Loucy (cell line): ENCODE data around the gene CALR.

Experiments used
- H2AFZ ChIP-seq: fragments of 200-600 bp; sonication (generic); 2 replicates; pipeline ENCODE4 v1.6.0; 2016; ENCODE audit warnings: antibody characterized with exemption, mild to moderate bottlenecking, low read length, moderate library complexity
- H3F3A ChIP-seq: fragments of 200-600 bp; 2 replicates; pipeline ENCODE4 v1.6.0; 2016; ENCODE audit warnings: antibody characterized with exemption, low read depth, mild to moderate bottlenecking
- H3K27me3 ChIP-seq: fragments of 200-600 bp; sonication (generic); 2 replicates; pipeline ENCODE4 v1.6.1; 2014; ENCODE audit warnings: low read length, mild to moderate bottlenecking; ENCODE audit not compliant: insufficient read depth, poor library complexity, severe bottlenecking
- H3K36me3 ChIP-seq: fragments of 200-600 bp; sonication (generic); 2 replicates; pipeline ENCODE4 v1.6.1; 2016; ENCODE audit warnings: low read length; ENCODE audit not compliant: insufficient read depth
- H3K4me1 ChIP-seq: fragments of 200-600 bp; sonication (generic); 2 replicates; pipeline ENCODE4 v1.5.1; 2014; ENCODE audit warnings: low read length, mild to moderate bottlenecking; ENCODE audit not compliant: insufficient read depth, poor library complexity, severe bottlenecking
- H3K4me2 ChIP-seq: fragments of 200-600 bp; sonication (generic); 2 replicates; pipeline ENCODE4 v1.6.0; 2014; ENCODE audit warnings: antibody characterized with exemption, low read length, low read depth, mild to moderate bottlenecking; ENCODE audit not compliant: poor library complexity, severe bottlenecking
- H3K4me3 ChIP-seq: fragments of 200-600 bp; sonication (generic); 2 replicates; pipeline ENCODE4 v1.5.1; 2014; ENCODE audit warnings: low read length, mild to moderate bottlenecking, mixed read lengths; ENCODE audit not compliant: poor library complexity, severe bottlenecking
- H3K79me2 ChIP-seq: fragments of 200-600 bp; sonication (generic); 2 replicates; pipeline ENCODE4 v1.6.1; 2014; ENCODE audit warnings: low read length; ENCODE audit not compliant: insufficient read depth
- H3K9ac ChIP-seq: fragments of 200-600 bp; sonication (generic); 2 replicates; pipeline ENCODE4 v1.6.0; 2014; ENCODE audit warnings: mild to moderate bottlenecking, low read depth, low read length, moderate library complexity; ENCODE audit not compliant: poor library complexity, severe bottlenecking
- H3K9me2 ChIP-seq: fragments of 200-600 bp; sonication (generic); replicated peaks from 2 replicates; pipeline ENCODE4 v1.6.1; 2016; ENCODE audit warnings: low read depth, low read length, mixed read lengths
- H3K9me3 ChIP-seq: fragments of 200-600 bp; sonication (generic); 2 replicates; pipeline ENCODE4 v1.6.1; 2014; ENCODE audit warnings: mild to moderate bottlenecking, antibody characterized with exemption, low read length, low read depth; ENCODE audit not compliant: insufficient read depth
- H4K20me1 ChIP-seq: fragments of 200-600 bp; sonication (generic); 2 replicates; pipeline ENCODE4 v1.6.0; 2014; ENCODE audit warnings: antibody characterized with exemption, low read length, mild to moderate bottlenecking; ENCODE audit not compliant: insufficient read depth, poor library complexity, severe bottlenecking
- CTCF ChIP-seq: fragments of 200-600 bp; sonication (generic); conservative IDR thresholded peaks from 2 replicates; pipeline ENCODE4 v1.5.1; 2014; ENCODE audit warnings: mild to moderate bottlenecking, antibody characterized with exemption, low read length
- EZH2phosphoT487 ChIP-seq: fragments of 200-600 bp; IDR thresholded peaks from 2 replicates; pipeline ENCODE4 v1.6.1; 2018; ENCODE audit warnings: antibody characterized with exemption, mild to moderate bottlenecking, moderate library complexity, borderline replicate concordance

CALR gene

DNA sequence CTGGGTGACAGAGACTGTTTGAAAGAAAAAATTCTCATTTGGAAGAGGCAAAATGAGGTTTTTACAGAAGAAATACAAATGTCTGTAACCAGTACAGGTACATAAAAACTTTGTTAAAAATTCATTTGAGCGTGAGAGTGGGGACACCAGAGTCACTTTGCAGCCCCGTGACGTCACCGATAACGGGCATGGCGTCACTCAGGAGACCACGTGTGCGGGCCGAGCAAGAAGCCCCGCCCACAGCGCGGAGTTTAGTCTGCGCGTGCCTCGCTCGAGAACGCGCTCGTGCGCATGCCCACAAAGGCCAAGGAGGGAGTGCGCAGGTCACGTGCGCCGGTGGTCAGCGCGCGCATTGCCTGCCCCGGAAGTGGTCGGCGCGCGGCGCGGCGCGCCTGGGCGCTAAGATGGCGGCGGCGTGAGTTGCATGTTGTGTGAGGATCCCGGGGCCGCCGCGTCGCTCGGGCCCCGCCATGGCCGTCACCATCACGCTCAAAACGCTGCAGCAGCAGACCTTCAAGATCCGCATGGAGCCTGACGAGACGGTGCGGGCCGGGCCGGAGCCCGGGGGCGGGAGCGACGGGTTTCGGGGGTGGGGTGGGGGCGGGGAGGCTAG, 7.2 kb downstream of the CALR start, which contains the start of gene RAD23A:
Gene RAD23A, plus strand, starts transcription at position 384 of the 613 bp plus-strand sequence. Its CDS starts 87 bp downstream, at position 471.
- H3K36me3 ChIP-seq: peaks cover 71% of the 10 kb centered on the region
- H3K9me2 ChIP-seq: no peaks in the 10 kb centered on the region
- TF ChIP-seq CTCF: no peak
- TF ChIP-seq EZH2phosphoT487: no peak
- H3K4me2 ChIP-seq: peak within 1 kb of the TSS; percentile 99
- H3K9me3 ChIP-seq: no peaks in the 10 kb centered on the region
- H4K20me1 ChIP-seq: peaks cover 86% of the 10 kb centered on the region
- H3F3A ChIP-seq: peaks cover 26% of the 10 kb centered on the region
- peak within 1 kb of the TSS; percentile 100 for H3K9ac ChIP-seq
- no peak within 1 kb of the TSS; the same call in 1 of the 2 replicates for H2AFZ ChIP-seq
- no peaks in the 10 kb centered on the region for H3K27me3 ChIP-seq
- peak within 1 kb of the TSS; percentile 96 for H3K4me3 ChIP-seq
- peaks cover 56% of the 10 kb centered on the region for H3K4me1 ChIP-seq
- peaks cover 93% of the 10 kb centered on the region for H3K79me2 ChIP-seq

- Histone ChIP-seq H2AFZ (no peak overlapping the region; the same call in 1 of the 2 replicates), H3K79me2 (peaks cover 92% of the 10 kb centered on the region), H3K4me2 (peak overlapping the region; percentile 91), H4K20me1 (peaks cover 80% of the 10 kb centered on the region), H3K4me3 (peak overlapping the region; percentile 96), H3K9me3 (no peaks in the 10 kb centered on the region), H3K27me3 (no peaks in the 10 kb centered on the region), H3K4me1 (peaks cover 50% of the 10 kb centered on the region), H3K36me3 (peaks cover 65% of the 10 kb centered on the region), H3K9ac (peak overlapping the region; percentile 91), H3F3A (peaks cover 26% of the 10 kb centered on the region), H3K9me2 (no peaks in the 10 kb centered on the region)
- no peak for TF ChIP-seq CTCF
These were observed 7.8 kb downstream of the CALR start for GRCh38 chr19:12946092-12946721.

- peaks cover 26% of the 10 kb centered on the region for H3F3A ChIP-seq
- H3K27me3 ChIP-seq: no peaks in the 10 kb centered on the region
- H3K9me3 ChIP-seq: no peaks in the 10 kb centered on the region
- peaks cover 85% of the 10 kb centered on the region for H3K79me2 ChIP-seq
- TF ChIP-seq EZH2phosphoT487 (no peak), CTCF (no peak)
- peak overlapping the region; percentile 96 for H3K4me3 ChIP-seq
- H4K20me1 ChIP-seq: peaks cover 72% of the 10 kb centered on the region
- peak overlapping the region; percentile 91 for H3K4me2 ChIP-seq
- H3K9me2 ChIP-seq: no peaks in the 10 kb centered on the region
- H2AFZ ChIP-seq: no peak overlapping the region
- peak overlapping the region; percentile 91 for H3K9ac ChIP-seq
- peaks cover 42% of the 10 kb centered on the region for H3K4me1 ChIP-seq
- H3K36me3 ChIP-seq: peaks cover 58% of the 10 kb centered on the region
These were observed 8.5 kb downstream of the CALR start for GRCh38 chr19:12946731-12947496.
